Measurements from ENCODE around the gene SLC7A5. TPM values are rescaled to one million over a fixed set of nuclear protein-coding genes. Genes with fewer than 3 reads are reported as not detected.

Gene SLC7A5
- total and polyA plus RNA-seq, 2 of the 13 experiments (the other 11 are each of a cell fraction or from before 2014, with no cell fraction given) = 79.6 to 155 TPM

- H3K4me1 ChIP-seq (ENCODE audit: insufficient read depth, low read length) = peaks cover 70% of the 10 kb centered on the region
- H3K36me3 ChIP-seq (replicated peaks in 1 of 2; ENCODE audit: control insufficient read depth in 1 of 2, insufficient read depth in 2 of 2, low read length in 2 of 2) = no peaks in the 10 kb centered on the region
- FAIRE-seq = no peak
- no peak overlapping the region for H3K4me2 ChIP-seq (ENCODE audit: low read depth, low read length)
- no peaks in the 10 kb centered on the region for H3K79me2 ChIP-seq (ENCODE audit: insufficient read depth, low read length)
- H3K27me3 ChIP-seq (ENCODE audit: control insufficient read depth in 1 of 2, insufficient read depth in 2 of 2, low read length in 2 of 2) = no peaks in the 10 kb centered on the region
- WGBS (ENCODE audit: low lambda C conversion rate) = 75% methylated on average over 26 of the region's 32 CpGs
- CTCF ChIA-PET (ENCODE audit: low intra/inter-chr PET ratio, low total read pairs) = no interaction called here
- 0 out of 3 replicates have a peak, but pooled peaks have one; percentile 5 for ATAC-seq
- intact Hi-C loops (cut with micrococcal nuclease; ENCODE audit: unreplicated experiment) (no loop called here), in situ Hi-C loops (cut with HindIII; ENCODE audit: extremely low pct_ligation_motif_present, low pct_unique_long_range_greater_than_20kb) (no loop called here)
- H2AFZ ChIP-seq (ENCODE audit: low read length) = no peak overlapping the region
- no peak overlapping the region for H3K4me3 ChIP-seq (replicated peaks in 1 of 3; ENCODE audit: insufficient read depth in 1 of 3, low read depth in 2 of 3, low read length in 3 of 3)
- no TSS peak for BruUV-seq (replicated peaks)
- POLR2A ChIA-PET = interaction anchor here (0.6 to 6.2 kb wide), 9 partner anchors 11 to 79 kb away, joined by 4 to 228 read pairs (median 17); partner anchors contain the start of genes KLHDC4 and SLC7A5
- no peak for DNase-seq (ENCODE audit: low spot score)
- H3K9ac ChIP-seq (ENCODE audit: insufficient read depth, low read depth, low read length) = peak overlapping the region; percentile 32; the same call in 1 of the 2 replicates
- H3K27ac ChIP-seq (ENCODE audit: extremely low read length, insufficient read depth, low read length) = peak overlapping the region; percentile 88
- no peaks in the 10 kb centered on the region for H4K20me1 ChIP-seq (ENCODE audit: insufficient read depth, low read length)
- no peaks in the 10 kb centered on the region for H3K9me3 ChIP-seq (ENCODE audit: low read length)
- TF ChIP-seq ATF7 (IDR thresholded peaks at IDR 0.05) (0 out of 2 replicates have a peak, but pooled peaks have one; percentile 34), ATF7 (CRISPR knock-in tag; IDR thresholded peaks at IDR 0.05) (no peak), ARNT (IDR thresholded peaks at IDR 0.05) (no peak), SNAI1 (CRISPR knock-in tag; IDR thresholded peaks at IDR 0.05; ENCODE audit: borderline replicate concordance) (no peak), CEBPB (IDR thresholded peaks at IDR 0.05; ENCODE audit: borderline replicate concordance, low read depth, low read length) (no peak), RBFOX2 (IDR thresholded peaks at IDR 0.05; ENCODE audit: low read depth, low read length) (no peak), SMARCE1 (IDR thresholded peaks at IDR 0.05; ENCODE audit: borderline replicate concordance) (no peak), AHR (CRISPR knock-in tag; IDR thresholded peaks at IDR 0.05) (no peak), SCMH1 (CRISPR knock-in tag; IDR thresholded peaks at IDR 0.05; ENCODE audit: borderline replicate concordance) (no peak), ZNF501 (CRISPR knock-in tag; IDR thresholded peaks at IDR 0.05) (0 out of 2 replicates have a peak, but pooled peaks have one; percentile 12), IRX3 (CRISPR knock-in tag; IDR thresholded peaks at IDR 0.05; ENCODE audit: borderline replicate concordance, low read depth) (no peak), MEIS2 (CRISPR knock-in tag; IDR thresholded peaks at IDR 0.05) (no peak), DNMT3B (CRISPR knock-in tag; conservative IDR thresholded peaks at IDR 0.05) (no peak)
- TF ChIP-seq, protein P1, sequence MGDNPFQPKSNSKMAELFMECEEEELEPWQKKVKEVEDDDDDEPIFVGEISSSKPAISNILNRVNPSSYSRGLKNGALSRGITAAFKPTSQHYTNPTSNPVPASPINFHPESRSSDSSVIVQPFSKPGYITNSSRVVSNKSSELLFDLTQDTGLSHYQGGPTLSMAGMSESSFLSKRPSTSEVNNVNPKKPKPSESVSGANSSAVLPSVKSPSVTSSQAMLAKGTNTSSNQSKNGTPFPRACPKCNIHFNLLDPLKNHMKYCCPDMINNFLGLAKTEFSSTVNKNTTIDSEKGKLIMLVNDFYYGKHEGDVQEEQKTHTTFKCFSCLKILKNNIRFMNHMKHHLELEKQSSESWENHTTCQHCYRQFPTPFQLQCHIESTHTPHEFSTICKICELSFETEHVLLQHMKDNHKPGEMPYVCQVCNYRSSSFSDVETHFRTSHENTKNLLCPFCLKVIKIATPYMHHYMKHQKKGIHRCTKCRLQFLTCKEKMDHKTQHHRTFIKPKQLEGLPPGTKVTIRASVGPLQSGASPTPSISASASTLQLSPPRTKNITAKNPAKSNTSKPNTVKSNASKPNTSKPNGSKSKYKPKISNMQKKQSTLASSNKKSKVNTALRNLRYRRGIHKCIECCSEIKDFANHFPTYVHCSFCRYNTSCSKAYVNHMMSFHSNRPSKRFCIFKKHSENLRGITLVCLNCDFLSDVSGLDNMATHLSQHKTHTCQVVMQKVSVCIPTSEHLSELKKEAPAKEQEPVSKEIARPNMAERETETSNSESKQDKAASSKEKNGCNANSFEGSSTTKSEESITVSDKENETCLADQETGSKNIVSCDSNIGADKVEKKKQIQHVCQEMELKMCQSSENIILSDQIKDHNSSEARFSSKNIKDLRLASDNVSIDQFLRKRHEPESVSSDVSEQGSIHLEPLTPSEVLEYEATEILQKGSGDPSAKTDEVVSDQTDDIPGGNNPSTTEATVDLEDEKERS (CRISPR knock-in tag; IDR thresholded peaks at IDR 0.05) = no peak
- TF ChIP-seq, protein P2, sequence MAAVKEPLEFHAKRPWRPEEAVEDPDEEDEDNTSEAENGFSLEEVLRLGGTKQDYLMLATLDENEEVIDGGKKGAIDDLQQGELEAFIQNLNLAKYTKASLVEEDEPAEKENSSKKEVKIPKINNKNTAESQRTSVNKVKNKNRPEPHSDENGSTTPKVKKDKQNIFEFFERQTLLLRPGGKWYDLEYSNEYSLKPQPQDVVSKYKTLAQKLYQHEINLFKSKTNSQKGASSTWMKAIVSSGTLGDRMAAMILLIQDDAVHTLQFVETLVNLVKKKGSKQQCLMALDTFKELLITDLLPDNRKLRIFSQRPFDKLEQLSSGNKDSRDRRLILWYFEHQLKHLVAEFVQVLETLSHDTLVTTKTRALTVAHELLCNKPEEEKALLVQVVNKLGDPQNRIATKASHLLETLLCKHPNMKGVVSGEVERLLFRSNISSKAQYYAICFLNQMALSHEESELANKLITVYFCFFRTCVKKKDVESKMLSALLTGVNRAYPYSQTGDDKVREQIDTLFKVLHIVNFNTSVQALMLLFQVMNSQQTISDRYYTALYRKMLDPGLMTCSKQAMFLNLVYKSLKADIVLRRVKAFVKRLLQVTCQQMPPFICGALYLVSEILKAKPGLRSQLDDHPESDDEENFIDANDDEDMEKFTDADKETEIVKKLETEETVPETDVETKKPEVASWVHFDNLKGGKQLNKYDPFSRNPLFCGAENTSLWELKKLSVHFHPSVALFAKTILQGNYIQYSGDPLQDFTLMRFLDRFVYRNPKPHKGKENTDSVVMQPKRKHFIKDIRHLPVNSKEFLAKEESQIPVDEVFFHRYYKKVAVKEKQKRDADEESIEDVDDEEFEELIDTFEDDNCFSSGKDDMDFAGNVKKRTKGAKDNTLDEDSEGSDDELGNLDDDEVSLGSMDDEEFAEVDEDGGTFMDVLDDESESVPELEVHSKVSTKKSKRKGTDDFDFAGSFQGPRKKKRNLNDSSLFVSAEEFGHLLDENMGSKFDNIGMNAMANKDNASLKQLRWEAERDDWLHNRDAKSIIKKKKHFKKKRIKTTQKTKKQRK (IDR thresholded peaks at IDR 0.05; ENCODE audit: low read length) = no peak
Observed at GRCh38 chr16:87791295-87792204, 77.8 kb downstream of the SLC7A5 start.
